ENCODE measurements around the gene IER3.

The IER3 gene

DNA sequence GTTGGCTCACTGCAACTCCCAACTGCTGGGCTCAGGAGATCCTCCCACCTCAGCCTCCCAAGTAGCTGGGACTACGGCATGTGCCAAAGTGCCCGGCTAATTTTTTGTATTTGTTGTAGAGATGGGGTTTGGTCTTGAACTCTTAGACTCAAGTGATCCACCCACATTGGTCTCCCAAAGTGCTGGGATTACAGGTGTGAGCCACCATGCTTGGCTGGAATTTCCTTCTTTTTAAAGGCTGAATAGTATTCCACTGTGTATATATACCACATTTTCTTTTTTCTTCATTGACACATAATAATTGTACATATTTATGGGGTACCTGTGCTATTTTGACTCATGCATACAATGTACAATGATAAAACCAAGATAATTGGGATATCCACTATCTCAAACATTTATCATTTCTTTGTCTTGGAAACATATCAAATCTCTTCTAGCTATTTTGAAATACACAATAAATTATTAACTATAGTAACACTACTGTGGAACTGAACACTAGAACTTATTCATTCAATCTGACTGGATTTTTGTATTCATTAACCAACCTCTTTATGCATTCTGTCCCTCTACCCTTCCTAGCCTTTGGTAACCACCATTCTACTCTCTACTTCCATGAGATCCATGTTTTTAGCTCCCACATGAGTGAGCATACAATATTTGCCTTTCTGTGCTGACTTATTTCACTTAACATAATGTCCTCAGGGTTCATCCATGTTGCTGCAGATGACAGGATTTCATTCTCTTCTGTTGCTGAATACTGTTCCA is 35.1 kb downstream of the IER3 start:
- DNase-seq, result no peak

DNA sequence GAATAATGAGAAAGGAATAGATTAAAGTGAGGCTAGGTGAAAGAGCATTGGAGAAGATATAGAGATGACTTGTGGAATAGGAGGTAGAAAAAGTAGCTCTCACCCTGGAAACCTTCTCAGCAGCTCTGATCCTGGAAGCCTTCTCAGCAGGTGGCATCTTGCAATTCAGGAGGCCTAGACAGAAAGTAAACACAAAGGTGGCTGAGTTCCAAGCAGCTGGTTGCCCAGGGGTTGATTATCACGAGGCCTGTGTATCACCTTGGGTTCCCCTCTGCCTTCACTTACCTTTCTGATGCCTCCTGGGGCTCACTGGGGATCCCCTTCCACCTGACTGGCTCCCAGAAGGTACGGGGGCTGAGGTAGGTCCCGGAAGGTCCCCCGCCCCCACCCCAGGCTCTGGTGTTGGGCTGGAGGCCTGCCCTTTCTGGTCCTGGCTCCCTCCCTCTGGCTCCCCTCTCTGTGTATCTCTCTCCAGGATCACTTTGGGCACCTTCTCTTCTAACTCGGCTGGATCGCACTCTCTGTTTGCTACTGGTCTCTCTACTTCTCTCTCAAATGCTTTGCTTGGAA is 37.0 kb downstream of the IER3 start:
- DNase-seq, result no peak

DNA sequence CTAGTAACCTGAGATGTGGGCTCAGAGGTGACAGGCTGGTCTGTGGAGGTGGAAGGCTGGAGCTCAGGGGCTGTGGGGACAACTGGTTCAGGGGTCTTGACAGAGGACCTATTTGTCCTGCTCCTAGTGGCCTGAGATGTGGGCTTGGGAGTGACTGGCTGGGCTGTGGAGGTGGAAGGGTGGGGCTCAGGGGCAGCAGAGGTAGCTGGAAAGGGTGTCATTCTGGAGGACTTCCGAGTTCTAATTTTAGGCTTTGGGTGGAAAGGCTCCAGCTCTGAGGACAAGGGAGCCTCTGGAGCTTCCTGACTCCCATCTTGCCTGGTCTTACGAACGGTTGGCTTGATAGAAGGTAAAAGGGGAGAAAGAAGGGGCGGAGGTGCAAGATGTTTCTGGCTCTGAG is 38.7 kb downstream of the IER3 start:
- DNase-seq, result no peak

DNA sequence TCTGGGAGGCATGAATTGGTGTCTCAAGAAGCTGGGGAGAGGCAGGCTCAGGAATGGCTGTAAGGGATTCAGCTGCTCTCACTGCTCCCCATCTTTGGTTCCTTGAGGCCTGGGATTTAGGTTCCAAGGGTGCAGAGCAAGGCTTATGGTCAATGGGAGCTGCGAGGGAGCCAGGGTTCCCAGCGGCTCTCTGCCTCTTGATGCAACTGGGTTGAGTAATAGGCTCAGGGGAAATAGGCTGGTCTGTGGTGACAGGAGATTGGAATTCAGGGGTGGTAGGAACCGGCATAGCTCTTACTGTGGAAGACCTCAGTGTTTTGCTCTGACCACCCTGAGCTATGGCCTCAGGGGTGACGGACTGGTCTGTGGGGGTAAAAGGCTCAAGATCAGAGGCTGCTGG is 40.5 kb downstream of the IER3 start:
- DNase-seq, result no peak

DNA sequence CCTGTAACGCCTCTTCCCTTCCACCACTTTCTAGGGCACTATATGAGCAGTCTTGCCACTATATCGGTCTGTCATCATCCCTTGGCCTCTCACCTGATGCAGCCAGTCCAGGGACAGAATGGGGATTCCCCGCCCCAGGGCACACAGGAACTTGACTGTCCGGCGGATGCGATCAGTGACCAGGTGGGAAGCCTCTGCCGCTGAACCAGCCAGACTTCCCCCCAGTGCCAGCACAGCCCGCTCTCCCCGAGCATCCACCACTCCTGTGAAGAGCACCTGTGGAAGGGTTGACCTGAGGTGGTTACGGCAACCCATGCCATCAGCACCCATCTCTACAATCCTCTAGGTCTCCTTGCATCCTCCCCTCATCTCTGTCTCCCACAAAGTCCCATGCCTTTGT is 41.3 kb downstream of the IER3 start:
- no peak for DNase-seq

DNA sequence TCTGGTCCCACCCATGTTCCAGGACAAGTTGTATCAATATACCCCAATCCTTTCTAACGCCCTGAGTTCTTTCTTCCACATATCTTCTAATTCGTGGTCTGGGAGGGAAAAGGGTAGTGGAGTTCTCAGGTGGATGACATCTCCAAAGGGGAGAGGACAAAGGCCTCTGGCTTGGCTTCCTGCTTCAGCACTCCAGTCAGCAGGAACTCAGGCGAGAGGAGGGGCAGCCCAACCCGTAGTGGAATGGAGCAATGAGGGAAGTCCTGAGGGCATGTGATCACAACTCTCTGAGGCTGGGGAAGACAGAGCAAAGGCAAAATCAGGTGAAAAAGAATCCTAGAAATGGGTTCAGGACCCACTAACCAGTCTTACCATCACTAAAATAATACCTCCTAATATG is 44.0 kb downstream of the IER3 start:
- DNase-seq, result no peak

DNA sequence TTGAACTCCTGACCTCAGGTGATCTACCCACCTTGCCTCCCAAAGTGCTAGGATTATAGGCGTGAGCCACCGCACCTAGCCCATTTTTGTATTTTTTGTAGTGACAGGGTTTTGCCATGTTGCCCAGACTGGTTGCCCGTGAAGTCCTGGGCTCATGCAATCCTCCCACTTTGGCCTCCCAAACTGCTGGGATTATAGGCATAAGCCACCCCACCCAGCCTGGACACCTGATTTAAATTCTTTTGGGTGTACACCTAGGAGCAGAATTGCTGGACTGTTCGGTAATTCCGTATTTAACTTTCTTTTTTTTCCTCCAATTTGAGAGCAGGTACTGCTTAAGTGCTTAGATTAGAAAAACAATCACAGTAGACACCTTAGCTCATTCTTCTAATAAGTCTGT is 47.9 kb downstream of the IER3 start:
- no peak for DNase-seq

All from anterior cingulate cortex (tissue), 58 donors.